GM10248 (cell line): ENCODE results near the gene HAGHL.

Experiments
- CTCF ChIA-PET: fragments of 300-600 bp; sonication (Branson Sonifier 250); formaldehyde crosslinking; extraction: SDS; loops from one replicate; lab custom pipeline; 2021; ENCODE audit warnings: antibody characterized with exemption; lab: Yijun Ruan, JAX
- POLR2A ChIA-PET: fragments of 350-650 bp; sonication (Branson Sonifier 250); formaldehyde crosslinking; extraction: SDS; loops from one replicate; lab custom pipeline; 2020; ENCODE audit warnings: antibody characterized with exemption; lab: Yijun Ruan, JAX
- DNase-seq: peaks from one replicate; pipeline ENCODE4 v3.0.0; 2012; ENCODE audit errors: extremely low spot score
- TF ChIP-seq, protein P1 (sequence below): IDR thresholded peaks from 2 replicates; pipeline ENCODE4 v1.5.1; 2012; ENCODE audit warnings: mild to moderate bottlenecking, low read depth; ENCODE audit errors: extremely low read depth, missing control alignments, control extremely low read depth

The HAGHL gene

DNA sequence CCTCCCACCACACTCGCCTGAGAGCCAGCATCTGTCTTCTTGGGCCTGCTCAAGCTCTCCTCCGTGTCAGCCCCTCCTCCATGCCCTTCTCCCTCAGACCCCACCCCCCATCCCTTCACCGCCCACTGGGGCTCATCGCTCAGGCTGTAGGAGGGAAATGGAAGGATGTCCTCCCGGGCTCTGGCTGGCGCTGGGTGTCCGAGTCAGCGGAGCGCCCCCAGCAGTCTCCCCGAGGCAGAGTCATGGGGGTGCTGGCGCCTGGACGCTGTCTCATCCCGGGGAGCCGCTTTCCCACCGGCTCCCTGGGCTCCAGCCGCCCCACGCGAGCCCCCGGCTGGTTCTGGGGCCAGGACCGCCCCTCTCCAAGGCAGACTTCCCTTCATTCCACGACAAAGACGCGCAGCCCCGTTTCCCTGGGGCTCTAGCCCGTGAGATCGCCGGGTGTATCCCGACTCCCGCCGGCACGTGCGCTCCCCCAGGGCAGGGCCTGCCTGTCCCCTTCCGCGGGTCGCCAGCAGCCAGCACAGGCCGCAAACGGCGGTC lies 6.4 kb upstream of the HAGHL start:
- TF ChIP-seq, protein P1, sequence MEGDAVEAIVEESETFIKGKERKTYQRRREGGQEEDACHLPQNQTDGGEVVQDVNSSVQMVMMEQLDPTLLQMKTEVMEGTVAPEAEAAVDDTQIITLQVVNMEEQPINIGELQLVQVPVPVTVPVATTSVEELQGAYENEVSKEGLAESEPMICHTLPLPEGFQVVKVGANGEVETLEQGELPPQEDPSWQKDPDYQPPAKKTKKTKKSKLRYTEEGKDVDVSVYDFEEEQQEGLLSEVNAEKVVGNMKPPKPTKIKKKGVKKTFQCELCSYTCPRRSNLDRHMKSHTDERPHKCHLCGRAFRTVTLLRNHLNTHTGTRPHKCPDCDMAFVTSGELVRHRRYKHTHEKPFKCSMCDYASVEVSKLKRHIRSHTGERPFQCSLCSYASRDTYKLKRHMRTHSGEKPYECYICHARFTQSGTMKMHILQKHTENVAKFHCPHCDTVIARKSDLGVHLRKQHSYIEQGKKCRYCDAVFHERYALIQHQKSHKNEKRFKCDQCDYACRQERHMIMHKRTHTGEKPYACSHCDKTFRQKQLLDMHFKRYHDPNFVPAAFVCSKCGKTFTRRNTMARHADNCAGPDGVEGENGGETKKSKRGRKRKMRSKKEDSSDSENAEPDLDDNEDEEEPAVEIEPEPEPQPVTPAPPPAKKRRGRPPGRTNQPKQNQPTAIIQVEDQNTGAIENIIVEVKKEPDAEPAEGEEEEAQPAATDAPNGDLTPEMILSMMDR: peak; percentile 32
- ChIA-PET POLR2A (interaction anchor here (0.6 kb wide), 1 partner anchor 150 kb away, joined by 3 read pairs; no protein-coding TSS in a partner anchor), CTCF (interaction anchor here (0.8 to 8.0 kb wide), 17 partner anchors 8 to 383 kb away, joined by 3 to 59 read pairs (median 5); partner anchors contain the start of genes CIAO3 and MSLN)
- DNase-seq: peak; percentile 74

DNA sequence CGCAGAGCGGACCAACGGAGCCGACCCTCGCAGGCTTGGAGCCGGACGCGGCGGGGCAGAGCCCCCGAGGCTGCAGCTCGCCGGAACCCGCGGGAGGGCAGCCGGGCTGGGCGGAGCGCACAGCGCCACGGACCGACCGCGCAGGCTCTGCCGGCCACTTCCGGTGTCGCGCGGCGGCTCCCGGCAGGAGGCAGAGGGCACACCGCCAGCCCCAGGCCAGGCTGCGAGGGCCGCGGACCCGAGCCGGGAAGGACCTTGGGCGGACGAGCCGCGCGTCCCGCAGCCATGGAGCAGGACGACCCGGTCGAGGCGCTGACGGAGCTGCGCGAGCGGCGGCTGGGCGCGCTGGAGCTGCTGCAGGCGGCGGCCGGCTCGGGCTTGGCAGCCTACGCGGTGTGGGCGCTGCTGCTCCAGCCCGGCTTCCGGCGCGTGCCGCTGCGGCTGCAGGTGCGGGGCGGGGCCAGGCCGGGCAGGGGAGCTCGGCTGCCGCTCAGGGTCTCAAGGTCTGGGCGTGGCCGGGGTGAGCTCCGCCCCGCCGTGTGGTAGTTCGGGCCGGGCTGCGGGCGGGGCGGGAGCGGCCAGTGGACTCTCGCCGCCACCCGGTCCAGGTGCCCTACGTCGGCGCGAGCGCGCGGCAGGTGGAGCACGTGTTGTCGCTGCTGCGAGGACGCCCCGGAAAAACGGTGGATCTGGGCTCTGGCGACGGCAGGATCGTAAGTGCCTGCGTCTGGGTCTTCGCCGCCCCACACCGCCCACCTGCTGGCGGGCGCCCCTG lies 5.7 kb upstream of the HAGHL start, which contains the start of gene ANTKMT:
ANTKMT (plus strand) TSS at position 157 of the 775 bp plus-strand sequence; CDS start at position 286, 129 bp downstream.
- DNase-seq: peak; percentile 91
- CTCF ChIA-PET: interaction anchor here (1.1 to 8.0 kb wide), 10 partner anchors 9 to 63 kb away, joined by 3 to 59 read pairs (median 8); partner anchors contain the start of genes CIAO3 and MSLN
- POLR2A ChIA-PET: interaction anchor here (0.5 to 0.6 kb wide), 2 partner anchors 70 to 151 kb away, joined by 3 to 7 read pairs; no protein-coding TSS in a partner anchor
- TF ChIP-seq, protein P1: no peak

DNA sequence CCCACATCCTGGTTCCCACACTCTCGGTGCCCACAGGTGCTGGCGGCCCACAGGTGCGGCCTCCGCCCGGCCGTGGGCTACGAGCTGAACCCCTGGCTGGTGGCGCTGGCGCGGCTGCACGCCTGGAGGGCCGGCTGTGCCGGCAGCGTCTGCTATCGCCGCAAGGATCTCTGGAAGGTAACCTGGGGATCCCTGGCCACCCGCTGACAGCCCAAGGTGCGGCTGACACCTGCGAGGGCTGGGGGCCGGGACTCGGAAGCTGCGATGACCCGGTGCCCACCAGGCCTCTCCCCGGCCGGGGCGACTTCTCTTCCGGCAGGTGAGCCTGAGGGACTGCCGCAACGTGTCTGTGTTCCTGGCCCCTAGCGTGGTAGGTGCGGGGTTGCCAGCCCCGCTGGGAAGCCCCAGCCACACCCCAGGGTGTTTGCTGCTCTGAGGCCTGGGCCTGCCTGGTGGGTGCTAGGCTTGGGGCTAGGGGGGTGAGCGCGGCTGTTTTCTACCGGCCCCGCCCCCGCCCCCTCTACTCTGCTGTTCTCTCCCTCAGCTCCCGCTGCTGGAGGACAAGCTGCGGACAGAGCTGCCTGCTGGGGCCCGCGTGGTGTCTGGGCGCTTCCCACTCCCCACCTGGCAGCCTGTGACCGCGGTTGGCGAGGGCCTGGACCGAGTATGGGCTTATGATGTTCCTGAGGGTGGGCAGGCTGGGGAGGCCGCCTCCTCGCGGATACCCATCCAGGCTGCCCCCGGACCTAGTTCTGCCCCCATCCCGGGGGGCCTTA lies 5.0 kb upstream of the HAGHL start:
- POLR2A ChIA-PET: no interaction called here
- CTCF ChIA-PET: interaction anchor here (1.0 to 8.0 kb wide), 8 partner anchors 8 to 63 kb away, joined by 3 to 59 read pairs (median 8); no protein-coding TSS in a partner anchor
- no peak for DNase-seq
- TF ChIP-seq, protein P1: no peak

DNA sequence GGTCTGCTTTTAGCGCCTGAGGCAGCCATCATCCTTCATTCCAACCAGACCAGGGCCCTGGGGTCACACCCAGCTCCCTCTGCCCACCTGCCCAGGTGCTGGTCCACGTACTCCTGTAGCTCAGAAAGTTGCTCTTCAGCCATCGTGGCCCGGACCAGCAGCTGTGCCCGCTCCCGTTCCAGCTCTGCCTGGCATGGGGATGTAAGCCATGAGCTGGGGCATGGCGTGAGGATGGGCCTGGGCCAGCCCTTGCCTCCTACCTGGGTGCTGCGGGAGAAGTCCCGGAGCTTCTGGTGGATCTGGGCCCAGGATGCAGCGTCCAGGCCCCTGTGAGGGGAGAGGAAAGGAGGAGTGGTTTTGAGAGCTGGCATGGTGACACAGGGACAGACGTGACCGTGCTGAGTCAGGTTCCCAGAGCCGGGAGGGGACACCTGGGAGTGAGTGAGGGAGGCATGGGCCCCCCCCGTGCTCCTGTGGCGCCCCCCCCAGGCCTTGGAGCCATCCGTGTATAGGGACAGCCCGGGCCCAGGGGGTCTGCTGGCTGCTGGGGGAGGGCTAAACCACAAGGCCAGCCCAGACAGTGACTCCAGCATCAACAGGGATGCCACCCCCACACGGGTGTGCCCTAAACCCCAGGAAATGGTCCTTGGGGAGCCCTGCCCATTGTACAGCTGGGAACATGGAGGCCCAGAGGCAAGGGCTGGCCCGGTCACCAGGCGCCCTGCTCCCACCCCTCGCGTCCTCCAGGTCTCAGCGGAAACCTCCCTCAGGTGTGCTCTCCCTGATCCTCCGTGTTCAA lies 3.9 kb upstream of the HAGHL start:
- ChIA-PET POLR2A (no interaction called here), CTCF (interaction anchor here (1.0 to 8.0 kb wide), 6 partner anchors 9 to 62 kb away, joined by 3 to 59 read pairs (median 6); partner anchors contain the start of gene CIAO3)
- no peak for DNase-seq
- TF ChIP-seq, protein P1: no peak

DNA sequence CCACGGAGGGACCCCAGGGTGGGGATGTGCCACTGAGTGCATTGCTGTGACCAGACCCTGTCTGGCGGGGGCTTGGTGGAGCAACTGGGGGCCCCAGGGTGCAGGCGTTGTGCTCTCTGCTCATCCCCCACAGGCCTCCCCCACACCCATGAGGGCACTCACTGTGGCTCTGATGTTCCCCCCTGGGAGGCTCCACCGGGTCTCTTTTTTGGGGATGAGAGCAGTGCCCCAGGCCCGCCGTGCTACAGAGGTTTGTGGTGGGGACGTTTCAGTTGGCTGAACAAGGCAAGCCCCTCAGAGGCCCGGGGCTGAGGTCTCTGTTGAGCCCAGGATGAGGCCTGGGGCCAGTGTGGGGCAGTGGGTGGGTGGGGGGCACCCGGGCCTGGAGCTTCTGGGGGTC lies 3.2 kb upstream of the HAGHL start:
- DNase-seq: no peak
- ChIA-PET POLR2A (no interaction called here), CTCF (interaction anchor here (1.2 to 8.0 kb wide), 5 partner anchors 12 to 61 kb away, joined by 3 to 59 read pairs (median 7); partner anchors contain the start of gene CIAO3)
- TF ChIP-seq, protein P1: no peak
